Heart left ventricle (tissue), 16 donors: Measurements from ENCODE around the gene TRIM66. TPM values are rescaled to one million over a fixed set of nuclear protein-coding genes. Genes with fewer than 3 reads are reported as not detected.
A peak's percentile ranks its signal among the peaks of the same experiment; 100 is the strongest.

Experiments
- ATAC-seq, 4 donors: fragments of 200-7000 bp; cut with Tn5 transposase; one replicate each; pipeline ENCODE4 v1.9.1; 2020 to 2022; ENCODE audit warnings: moderate library complexity in 4 of 4, mild to moderate bottlenecking in 3 of 4, moderate number of reproducible peaks in 1 of 4
- DNase-seq, 5 donors: peaks; one replicate each; pipeline ENCODE4 v3.0.0-alpha.2; 2020
- H3K27ac ChIP-seq, 12 donors: fragments of 200-600 bp; sonication (generic) in 4 of 12; one replicate each; pipeline versions ENCODE4 v1.5.0 to v1.8.0; 2016 to 2022; ENCODE audit warnings: mild to moderate bottlenecking in 2 of 12
- H3K27me3 ChIP-seq, 9 donors: fragments of 200-600 bp; sonication (generic) in 2 of 9; one replicate each; pipeline versions ENCODE4 v1.5.1 to v1.8.0; 2016 to 2022; ENCODE audit warnings: mild to moderate bottlenecking in 3 of 9
- H3K36me3 ChIP-seq, 9 donors: fragments of 200-600 bp; sonication (generic) in 2 of 9; one replicate each; pipeline versions ENCODE4 v1.5.0 to v1.8.0; 2018 to 2022; ENCODE audit warnings: mild to moderate bottlenecking in 2 of 9
- H3K4me1 ChIP-seq, 12 donors: fragments of 200-600 bp; sonication (generic) in 4 of 12; one replicate each; pipeline versions ENCODE4 v1.5.0 to v1.8.0; 2016 to 2022; ENCODE audit warnings: mild to moderate bottlenecking in 3 of 12
- H3K4me3 ChIP-seq, 12 donors: fragments of 200-600 bp; sonication (generic) in 4 of 12; one replicate each; pipeline versions ENCODE4 v1.5.0 to v1.8.0; 2017 to 2022; ENCODE audit warnings: mild to moderate bottlenecking in 9 of 12, moderate library complexity in 4 of 12
- H3K9me3 ChIP-seq, 12 donors: fragments of 200-600 bp; sonication (generic) in 4 of 12; one replicate each; pipeline versions ENCODE4 v1.5.0 to v1.8.0; 2016 to 2022; ENCODE audit warnings: mild to moderate bottlenecking in 1 of 12
- POLR2A ChIP-seq, 2 donors: fragments of 450-650 bp; IDR thresholded peaks; one replicate each; pipeline ENCODE4 v1.6.1; 2017; ENCODE audit warnings: antibody characterized with exemption in 2 of 2, mild to moderate bottlenecking in 2 of 2, moderate library complexity in 2 of 2
- WGBS, 4 donors: extraction: QIAGEN DNeasy Blood & Tissue Kit in 2 of 4; methylation state at CpG; one replicate each; pipeline versions ENCODE4 v1.1.5 to v1.1.7; 2013 to 2018; 5-methylcytosine and 5-hydroxymethylcytosine counted together
- intact Hi-C, 10 donors: fragments of 100-400 bp; cut with DNase I; formaldehyde crosslinking; loops; one replicate each; pipeline versions ENCODE4 v1.11.1 to v1.14.2; 2022
- polyA plus RNA-seq, 2 donors: library from polyadenylated mRNA; stranded (reverse); fragments of 200-250 nt; gene quantifications; one replicate each; pipeline ENCODE4 v1.2.3, GENCODE V29; 2013
- total RNA-seq, 9 donors: library from RNA; depleted of rRNA in 2 of 9; stranded (reverse); fragments of >200 nt in 2 of 9; fragmentation: NEBNext Ultra II Directional in 3 of 9; extraction: Animal tissue kit (Norgen Biotek cat#: 25700) in 3 of 9; gene quantifications; one replicate each; pipeline versions ENCODE4 v1.1.0 to v1.2.4, GENCODE V29; 2016 to 2023
- TF ChIP-seq, protein P1 (sequence below), 12 donors: fragments of 200-600 bp; sonication (generic) in 4 of 12; IDR thresholded peaks; one replicate each; pipeline versions ENCODE4 v1.5.0 to v1.8.0; 2018 to 2022; ENCODE audit warnings: antibody characterized with exemption in 12 of 12, mild to moderate bottlenecking in 5 of 12
- donor health status: ischemic (EF 13 %, LVEDD 7.1; RV severe dilation, severe dysfunction).
- donor health status: healthy with polysubstance abuse.
- donor health status: DM: no; HTN: yes; CAD: no.
- donor health status: DM: no; HTN: no; CAD: no.
- donor health status: ischemic (EF 25% LVEDD 6.9; RV normal size, moderate dysfunction).
- donor health status: ischemic (EF 25% LVEDD 5.7; RV mildly dilated, moderate dysfunction).
- donor health status: healthy.
- donor health status: DM: yes; HTN: yes; CAD: no.
- donor health status: ischemic (EF 35%, LVEDD 5.7; RV mildly dilated, moderate dysfunction).
- donor health status: nonischemic (EF 11% LVEDD 7.7; RV severe dilation, severe dysfunction).
- donor health status: DM: yes; HTN: yes; CAD: no.
- donor health status: PGD.
- donor health status: ischemic (EF 29% LVEDD 5.4; RV normal size, mild dysfunction).
- donor health status: nonischemic (EF 23%, LVEDD 6.1; RV moderate dilation, normal function).

The TRIM66 gene
- total and polyA plus RNA-seq, 11 donors: 0.71 to 10.1 (median 3.8) TPM

DNA sequence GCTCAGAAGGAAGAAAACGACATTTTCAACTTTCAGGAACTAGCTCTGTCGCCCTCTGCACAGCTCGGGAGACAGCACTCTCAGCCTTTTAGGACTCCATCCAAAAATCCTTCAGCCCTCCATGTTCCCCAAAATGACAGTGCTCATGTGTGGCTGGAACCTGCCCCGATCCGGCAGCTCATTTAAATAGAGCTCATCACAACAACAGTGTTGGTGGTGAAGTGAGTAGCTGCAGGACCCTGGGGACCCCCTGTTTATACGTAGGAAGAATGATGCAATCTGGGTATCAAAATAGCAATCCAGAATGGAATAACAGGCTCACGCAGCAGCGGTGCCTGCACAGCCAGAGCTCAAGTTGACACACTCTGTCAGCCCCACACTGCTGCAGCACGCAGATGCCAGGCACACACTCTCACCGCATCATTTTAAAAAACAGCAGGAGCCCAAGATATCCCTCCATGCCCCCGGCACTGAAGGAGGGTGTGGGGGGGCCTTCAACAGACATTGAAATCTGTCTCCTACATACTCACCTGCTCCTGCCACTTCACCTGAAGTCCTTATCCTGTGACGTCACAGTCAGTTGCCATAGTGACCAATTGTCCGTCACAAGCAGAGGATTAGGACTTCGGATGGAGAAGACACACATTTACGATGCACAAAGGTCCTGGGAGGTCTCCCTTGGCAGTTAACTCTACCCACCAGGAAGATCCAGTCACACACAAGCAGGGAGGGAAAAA is 24.0 kb downstream of the TRIM66 start:
- H3K27me3 ChIP-seq: no peaks in the 10 kb centered on the region
- peak overlapping the region in 1 of 12 donors; percentile 23 for H3K27ac ChIP-seq
- no peak for TF ChIP-seq POLR2A (IDR thresholded peaks at IDR 0.05)
- TF ChIP-seq, protein P1, sequence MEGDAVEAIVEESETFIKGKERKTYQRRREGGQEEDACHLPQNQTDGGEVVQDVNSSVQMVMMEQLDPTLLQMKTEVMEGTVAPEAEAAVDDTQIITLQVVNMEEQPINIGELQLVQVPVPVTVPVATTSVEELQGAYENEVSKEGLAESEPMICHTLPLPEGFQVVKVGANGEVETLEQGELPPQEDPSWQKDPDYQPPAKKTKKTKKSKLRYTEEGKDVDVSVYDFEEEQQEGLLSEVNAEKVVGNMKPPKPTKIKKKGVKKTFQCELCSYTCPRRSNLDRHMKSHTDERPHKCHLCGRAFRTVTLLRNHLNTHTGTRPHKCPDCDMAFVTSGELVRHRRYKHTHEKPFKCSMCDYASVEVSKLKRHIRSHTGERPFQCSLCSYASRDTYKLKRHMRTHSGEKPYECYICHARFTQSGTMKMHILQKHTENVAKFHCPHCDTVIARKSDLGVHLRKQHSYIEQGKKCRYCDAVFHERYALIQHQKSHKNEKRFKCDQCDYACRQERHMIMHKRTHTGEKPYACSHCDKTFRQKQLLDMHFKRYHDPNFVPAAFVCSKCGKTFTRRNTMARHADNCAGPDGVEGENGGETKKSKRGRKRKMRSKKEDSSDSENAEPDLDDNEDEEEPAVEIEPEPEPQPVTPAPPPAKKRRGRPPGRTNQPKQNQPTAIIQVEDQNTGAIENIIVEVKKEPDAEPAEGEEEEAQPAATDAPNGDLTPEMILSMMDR (IDR thresholded peaks at IDR 0.05): no peak
- H3K9me3 ChIP-seq: no peaks in the 10 kb centered on the region
- ATAC-seq (peak in 3 of 4 donors; percentile 42 to 52 (median 46)), DNase-seq (no peak)
- WGBS, 4 donors: 62 to 73% (median 66%) methylated on average over 15 of the region's 15 CpGs
- H3K36me3 ChIP-seq: peaks cover 0 to 11% (median 0%) of the 10 kb centered on the region in 9 donors
- peaks cover 0 to 7% (median 0%) of the 10 kb centered on the region in 12 donors for H3K4me1 ChIP-seq
- intact Hi-C loops: no loop called here
- peak overlapping the region in 5 of 12 donors; percentile 6 to 38 (median 21) for H3K4me3 ChIP-seq

DNA sequence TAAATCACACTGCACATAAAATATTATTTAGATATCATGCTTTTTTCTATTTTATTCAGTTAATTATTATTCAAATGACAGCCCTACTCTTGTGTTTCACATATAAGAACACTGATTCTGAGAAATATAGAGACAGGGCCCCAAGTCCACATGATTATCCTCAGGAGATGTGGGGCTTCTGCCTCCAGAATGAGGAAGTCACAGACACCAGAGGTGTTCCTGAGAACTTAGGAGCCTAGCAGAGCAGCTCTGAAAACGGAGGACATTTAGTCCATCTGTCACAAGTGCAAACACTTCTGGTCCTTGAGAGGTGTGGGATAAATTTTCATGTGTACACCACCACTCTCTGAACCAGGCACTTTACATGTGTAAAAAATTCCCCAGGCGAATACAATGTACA is 26.2 kb downstream of the TRIM66 start:
- 89 to 92% (median 90%) methylated on average over 2 of the region's 2 CpGs for WGBS, 4 donors
- Histone ChIP-seq H3K27ac (no peak overlapping the region), H3K9me3 (no peaks in the 10 kb centered on the region), H3K27me3 (no peaks in the 10 kb centered on the region), H3K4me1 (peaks cover 0 to 7% (median 0%) of the 10 kb centered on the region in 12 donors), H3K36me3 (peaks cover 0 to 13% (median 0%) of the 10 kb centered on the region in 9 donors), H3K4me3 (no peak overlapping the region)
- ATAC-seq (no peak), DNase-seq (no peak)
- TF ChIP-seq POLR2A (IDR thresholded peaks at IDR 0.05): no peak
- TF ChIP-seq, protein P1 (IDR thresholded peaks at IDR 0.05): no peak
- intact Hi-C loops: no loop called here

DNA sequence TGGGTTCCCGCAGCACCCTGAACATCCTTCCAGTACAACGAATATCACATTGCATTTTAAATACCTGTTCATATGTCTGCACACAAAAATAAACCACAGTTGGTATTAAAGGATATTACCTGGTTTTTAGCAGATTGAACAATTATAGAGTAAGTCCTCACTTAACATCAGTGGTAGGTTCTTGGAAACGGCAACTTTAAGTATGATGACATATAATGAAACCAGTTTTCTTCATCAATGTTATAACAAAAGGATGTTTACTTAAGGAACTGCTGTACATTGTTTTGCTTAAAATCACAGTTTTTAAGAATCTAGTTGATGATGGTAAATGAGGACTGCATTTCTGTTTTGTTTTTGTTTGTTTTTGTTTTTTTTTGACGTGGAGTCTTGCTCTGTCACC is 28.0 kb downstream of the TRIM66 start:
- intact Hi-C loops: no loop called here
- no peaks in the 10 kb centered on the region for H3K27me3 ChIP-seq
- WGBS, 4 donors: 66 to 88% (median 77%) methylated on average over 4 of the region's 4 CpGs
- no peak overlapping the region for H3K4me3 ChIP-seq
- TF ChIP-seq, protein P1 (IDR thresholded peaks at IDR 0.05): no peak
- no peak for TF ChIP-seq POLR2A (IDR thresholded peaks at IDR 0.05)
- peaks cover 0 to 7% (median 0%) of the 10 kb centered on the region in 12 donors for H3K4me1 ChIP-seq
- no peak for ATAC-seq
- peaks cover 0 to 29% (median 0%) of the 10 kb centered on the region in 9 donors for H3K36me3 ChIP-seq
- no peak overlapping the region for H3K27ac ChIP-seq
- no peaks in the 10 kb centered on the region for H3K9me3 ChIP-seq
- DNase-seq: no peak

DNA sequence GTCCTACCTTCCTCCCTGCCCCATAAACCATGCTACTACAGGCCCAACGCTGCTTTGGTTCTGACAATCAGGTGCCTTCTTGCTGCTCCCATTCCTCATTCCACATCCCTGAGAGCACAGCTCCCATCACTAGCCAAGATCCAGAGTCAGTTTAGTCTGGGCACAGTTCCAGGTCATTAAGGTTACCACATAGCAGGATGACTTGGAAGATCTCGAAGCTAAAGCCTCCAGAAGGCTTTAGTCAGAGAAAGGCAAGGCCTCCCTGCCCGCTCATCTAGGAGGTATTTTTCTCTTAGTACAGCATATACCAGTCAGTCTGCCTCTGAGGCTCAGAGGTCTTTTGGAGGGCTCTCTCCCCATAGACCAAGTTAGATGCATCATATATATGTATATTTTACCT is 30.3 kb downstream of the TRIM66 start:
- TF ChIP-seq POLR2A (IDR thresholded peaks at IDR 0.05): no peak
- TF ChIP-seq, protein P1 (IDR thresholded peaks at IDR 0.05): no peak
- Histone ChIP-seq H3K36me3 (peaks cover 0 to 52% (median 10%) of the 10 kb centered on the region in 9 donors), H3K27ac (no peak overlapping the region), H3K4me3 (no peak overlapping the region), H3K4me1 (no peaks in the 10 kb centered on the region), H3K27me3 (no peaks in the 10 kb centered on the region), H3K9me3 (no peaks in the 10 kb centered on the region)
- intact Hi-C loops: no loop called here
- no peak for DNase-seq
- 81 to 88% (median 83%) methylated on average over 3 of the region's 3 CpGs for WGBS, 4 donors
- ATAC-seq: peak in 2 of 4 donors; percentile 24 to 45
